Left lobe of liver (tissue), 2 donors: ENCODE measurements around the gene FSCN2. TPM values are rescaled to one million over a fixed set of nuclear protein-coding genes. Genes with fewer than 3 reads are reported as not detected.
A peak's percentile ranks its signal among the peaks of the same experiment; 100 is the strongest.

ENCODE experiments used
- ATAC-seq: fragments of 200-7000 bp; cut with Tn5 transposase; one replicate; pipeline ENCODE4 v1.9.1; 2020; ENCODE audit warnings: mild to moderate bottlenecking, moderate library complexity
- DNase-seq: peaks from one replicate; pipeline ENCODE4 v3.0.0-alpha.2; 2020; ENCODE audit warnings: low spot score
- total RNA-seq: library from RNA; stranded (reverse); gene quantifications from one replicate; pipeline ENCODE4 v1.2.1, GENCODE V29; 2021
- donor health status: DM: no; HTN: no; CAD: no; lungs with moderate emphysema.
- donor health status: DM: no; HTN: yes; CAD: no.

FSCN2 gene
- total RNA-seq, 1 donor from 2014 or later: 0.18 TPM

DNA sequence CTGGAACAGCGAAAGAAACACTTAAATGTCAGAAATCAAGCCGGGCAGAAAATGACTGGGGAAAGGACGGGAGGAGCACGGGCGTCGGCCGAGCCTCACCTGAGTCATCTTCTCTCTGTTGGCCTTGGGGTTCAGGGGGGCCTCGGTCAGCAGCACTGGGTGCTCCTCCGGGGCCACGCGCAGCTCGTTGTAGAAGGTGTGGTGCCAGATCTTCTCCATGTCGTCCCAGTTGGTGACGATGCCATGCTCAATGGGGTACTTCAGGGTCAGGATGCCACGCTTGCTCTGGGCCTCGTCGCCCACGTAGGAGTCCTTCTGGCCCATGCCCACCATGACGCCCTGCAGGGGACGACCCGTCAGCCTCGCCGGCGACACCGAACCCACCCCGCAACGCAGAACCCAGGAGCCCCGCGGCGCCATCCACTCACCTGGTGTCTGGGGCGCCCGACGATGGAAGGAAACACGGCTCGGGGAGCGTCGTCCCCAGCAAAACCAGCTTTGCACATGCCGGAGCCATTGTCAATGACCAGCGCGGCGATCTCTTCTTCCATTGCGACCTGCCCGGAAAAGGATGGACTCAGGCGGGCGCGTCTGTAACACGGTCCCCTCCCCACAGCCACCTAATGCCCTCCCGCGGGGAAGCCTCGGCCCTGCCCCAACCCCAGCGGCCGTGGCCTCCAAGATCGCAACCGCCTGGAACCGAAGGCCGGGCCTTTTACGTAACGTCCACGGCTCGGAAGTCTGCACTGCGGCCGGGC, 16.2 kb upstream of the FSCN2 start:
- DNase-seq (no peak), ATAC-seq (peak; percentile 14)

GRCh38 chr17:81512562-81513371, 15.4 kb upstream of the FSCN2 start, which contains the start of gene ACTG1:
TSS of gene ACTG1 (minus strand) at chr17:81512799. CDS start at chr17:81512354, 445 bp downstream.
- peak; percentile 79 for ATAC-seq
- DNase-seq: peak; percentile 95

- DNase-seq (peak; percentile 69), ATAC-seq (peak; percentile 21)
These were observed 14.8 kb upstream of the FSCN2 start for GRCh38 chr17:81513372-81513752.

GRCh38 chr17:81513753-81514488, 14.3 kb upstream of the FSCN2 start:
- DNase-seq: peak; percentile 65

GRCh38 chr17:81514489-81514738, 13.8 kb upstream of the FSCN2 start:
- no peak for ATAC-seq
- no peak for DNase-seq

More at GRCh38 chr17:81513753-81514488, 14.3 kb upstream of the FSCN2 start:
- peak; percentile 43 for ATAC-seq

GRCh38 chr17:81514739-81515529, 13.2 kb upstream of the FSCN2 start:
- ATAC-seq (peak; percentile 3), DNase-seq (peak; percentile 66)

DNA sequence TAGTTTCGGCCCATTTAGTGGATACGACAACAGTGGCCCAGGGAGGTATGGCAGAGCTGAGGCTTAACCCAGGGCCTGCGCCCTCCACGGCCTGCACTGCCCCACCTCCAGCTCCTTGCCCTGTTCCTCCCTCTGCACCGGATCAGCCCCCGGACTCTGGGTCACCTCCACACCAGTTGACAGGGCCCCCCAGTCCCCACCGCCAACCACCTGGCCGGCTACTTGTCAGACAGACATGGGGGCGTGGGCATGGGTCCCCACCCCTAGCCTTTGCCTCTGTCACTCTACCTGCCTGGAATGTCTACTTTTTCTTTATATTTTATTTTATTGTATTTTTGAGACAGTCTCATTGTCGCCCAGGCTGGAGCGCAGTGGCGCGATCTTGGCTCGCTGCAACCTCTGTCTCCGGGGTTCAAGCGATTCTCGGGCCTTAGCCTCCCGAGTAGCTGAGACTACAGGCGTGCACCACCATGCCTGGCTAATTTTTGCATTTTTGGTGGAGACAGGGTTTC, 12.6 kb upstream of the FSCN2 start:
- DNase-seq: peak; percentile 50
- ATAC-seq: no peak

DNA sequence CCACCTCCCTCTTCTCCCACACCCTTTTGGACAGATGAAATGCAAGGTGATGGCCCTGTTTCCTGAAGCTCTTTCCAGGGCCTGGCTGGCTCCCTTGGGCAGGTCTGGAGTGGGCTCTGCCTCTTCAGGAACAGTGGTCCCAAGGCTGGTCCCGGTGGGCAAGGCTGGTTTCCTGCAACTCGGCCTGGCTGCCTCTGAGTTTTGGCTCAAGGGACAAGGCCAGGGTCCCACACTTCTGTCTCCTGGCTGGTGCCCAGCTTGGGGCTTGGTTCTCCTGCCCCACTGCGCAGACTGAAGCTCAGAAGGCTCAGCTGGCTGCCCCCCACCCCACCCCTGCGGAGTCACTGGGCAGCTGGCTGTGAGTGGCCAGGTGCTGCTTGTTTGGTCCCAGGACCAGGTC, 11.7 kb upstream of the FSCN2 start:
- ATAC-seq (no peak), DNase-seq (peak; percentile 45)

DNA sequence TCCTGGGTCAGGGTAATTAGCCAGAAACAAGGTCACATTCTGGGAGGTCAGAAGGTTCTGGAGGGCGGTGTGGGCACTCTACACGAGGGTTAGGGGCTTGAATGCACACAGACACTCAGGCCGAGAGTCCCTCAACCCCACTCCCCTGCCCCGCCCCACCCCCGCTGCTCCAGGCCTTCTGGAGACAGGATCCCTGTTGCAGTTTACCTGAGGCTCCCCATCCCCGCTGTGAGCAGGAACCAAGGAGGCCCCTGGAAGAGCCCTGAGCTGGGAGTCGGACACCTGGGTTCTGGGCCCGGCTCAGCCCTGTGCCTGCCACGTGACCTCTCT, 11.2 kb upstream of the FSCN2 start:
- DNase-seq (no peak), ATAC-seq (no peak)

- DNase-seq: peak; percentile 44
- no peak for ATAC-seq
These were observed 10.7 kb upstream of the FSCN2 start for GRCh38 chr17:81517339-81518112.

GRCh38 chr17:81518113-81518784, 9.9 kb upstream of the FSCN2 start:
- no peak for DNase-seq

DNA sequence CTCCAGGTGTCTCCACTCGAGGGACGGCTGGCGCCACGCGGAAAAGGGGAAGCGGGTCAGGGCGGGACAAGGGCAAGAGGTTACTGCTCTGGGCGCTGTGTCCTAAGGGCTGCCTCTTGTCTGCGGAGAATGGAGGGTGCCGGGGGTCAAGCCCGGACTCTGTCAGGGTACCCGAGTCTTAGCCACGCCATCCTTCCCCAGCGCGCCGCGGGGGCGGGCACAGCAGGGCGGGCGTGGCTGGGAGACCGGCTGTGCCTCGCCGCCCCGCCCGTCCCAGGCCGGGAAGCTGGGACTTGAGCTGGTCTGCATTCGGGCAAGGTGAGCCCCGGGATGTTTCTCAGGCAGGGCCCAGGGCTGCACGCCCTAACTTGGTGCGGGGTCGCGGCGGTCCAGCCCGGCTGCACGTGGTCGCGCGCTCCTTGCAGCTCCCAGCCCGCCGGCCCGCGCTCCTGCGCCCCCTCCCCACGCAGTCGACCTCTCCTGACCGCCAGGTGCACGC, 9.3 kb upstream of the FSCN2 start:
- ATAC-seq: peak; percentile 23
- DNase-seq: peak; percentile 53

More at GRCh38 chr17:81518113-81518784, 9.9 kb upstream of the FSCN2 start:
- no peak for ATAC-seq

GRCh38 chr17:81519284-81520020, 8.7 kb upstream of the FSCN2 start:
- peak; percentile 47 for DNase-seq

DNA sequence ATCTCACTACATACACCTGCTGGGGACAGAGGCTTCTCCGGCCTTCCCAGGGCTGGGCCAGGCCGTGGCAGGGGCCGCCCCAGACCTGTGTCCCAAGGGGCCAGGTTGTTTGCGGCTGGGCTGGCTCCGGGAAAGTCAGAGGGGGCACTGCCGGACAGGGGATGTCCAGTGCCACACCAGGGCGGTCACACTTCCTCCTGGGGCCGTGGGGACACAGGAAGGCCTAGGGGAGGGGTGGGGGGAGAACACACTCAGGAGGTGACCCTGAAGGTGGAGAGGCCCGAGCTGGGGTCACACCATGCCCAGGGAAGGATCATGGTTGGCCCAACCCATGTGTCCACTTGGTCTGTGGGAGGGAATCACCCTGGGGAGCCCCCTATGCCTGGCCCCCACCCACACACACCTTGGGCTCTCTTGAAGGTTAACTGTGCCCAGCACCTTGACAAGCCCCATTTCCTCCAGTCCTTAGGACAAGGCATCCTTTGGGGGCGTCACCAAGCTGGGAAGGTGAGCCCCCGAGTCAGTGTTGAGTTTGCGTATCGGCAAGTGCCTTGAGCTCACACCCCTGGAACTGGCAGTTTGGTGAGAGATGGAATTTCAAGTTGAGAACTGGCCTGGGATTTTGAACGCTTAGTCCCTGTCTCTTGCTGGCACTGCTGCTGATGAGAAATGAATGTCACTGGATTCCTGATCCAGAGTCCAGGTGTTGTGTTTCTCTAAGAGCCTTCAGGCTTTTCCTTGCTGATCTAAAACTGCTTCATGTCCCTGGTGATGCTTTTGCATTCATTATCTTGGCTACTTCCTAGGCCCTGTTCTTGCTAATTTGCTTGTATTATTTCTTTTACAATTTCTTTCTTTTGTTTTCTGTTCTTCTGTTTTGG, 7.9 kb upstream of the FSCN2 start:
- ATAC-seq (no peak), DNase-seq (no peak)

More at GRCh38 chr17:81519284-81520020, 8.7 kb upstream of the FSCN2 start:
- peak; percentile 55 for ATAC-seq

DNA sequence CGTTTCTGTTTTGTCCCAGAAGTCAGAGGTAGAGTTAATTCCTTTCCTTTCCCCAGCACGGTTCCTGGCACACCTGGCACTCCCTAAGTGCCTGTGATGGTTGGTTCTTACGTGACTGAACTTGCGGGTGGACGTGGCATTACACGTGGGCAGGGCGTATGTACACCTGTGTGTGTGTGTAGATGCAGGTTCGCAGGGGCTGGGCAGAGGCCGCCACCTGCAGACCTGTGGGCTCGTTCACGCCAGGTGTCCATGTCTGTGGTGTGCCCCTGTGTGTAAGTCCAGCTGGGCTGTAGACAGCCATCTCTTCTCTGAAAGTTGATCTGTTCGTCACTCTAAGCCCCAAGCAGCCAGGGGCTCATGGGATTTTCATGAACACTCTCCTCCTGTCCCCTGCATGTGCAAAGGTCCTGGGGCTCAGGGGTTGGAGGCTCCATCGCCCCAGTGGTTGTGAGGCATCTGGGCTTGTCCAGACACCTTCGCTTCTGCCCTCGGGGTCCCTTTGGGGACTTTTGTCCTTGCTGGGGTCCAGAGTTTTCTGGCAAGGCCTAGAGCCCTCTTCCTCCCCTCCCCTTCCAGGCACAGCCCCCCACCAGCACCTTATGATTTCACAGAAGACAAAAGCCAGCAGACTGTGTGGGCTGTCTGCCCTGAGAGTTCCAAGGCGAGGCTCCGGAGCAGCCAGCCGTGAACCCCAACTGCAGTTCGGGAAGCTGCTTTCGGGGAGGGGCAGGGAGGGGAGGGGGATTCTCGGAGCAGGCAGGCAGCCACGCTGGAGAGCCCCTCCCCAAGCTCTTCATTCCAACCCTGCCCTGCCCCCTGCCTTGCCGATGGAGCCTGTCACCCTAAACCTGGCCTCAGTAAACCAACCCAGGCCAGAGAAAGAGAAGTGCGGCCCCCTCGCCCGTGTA, 5.4 kb upstream of the FSCN2 start:
- no peak for DNase-seq
- no peak for ATAC-seq

- DNase-seq: no peak
- no peak for ATAC-seq
These were observed 4.7 kb upstream of the FSCN2 start for GRCh38 chr17:81523402-81524038.
